Measurements from ENCODE around the gene PPP1R11. TPM values are rescaled to one million over a fixed set of nuclear protein-coding genes. Genes with fewer than 3 reads are reported as not detected.

Gene PPP1R11
- total RNA-seq, 1 donor from 2014 or later, result 39.3 TPM

GRCh38 chr6:30043744-30044143 is 23.3 kb upstream of the PPP1R11 start:
- no peak for DNase-seq (ENCODE audit: low spot score)
- Mint-ChIP-seq H3K27me3 (ENCODE audit: unreplicated experiment) (no peaks in the 10 kb centered on the region), H3K9me3 (ENCODE audit: unreplicated experiment) (no peaks in the 10 kb centered on the region), H3K4me1 (ENCODE audit: unreplicated experiment) (peaks cover 6% of the 10 kb centered on the region), H3K4me3 (ENCODE audit: unreplicated experiment) (no peak overlapping the region), H3K27ac (ENCODE audit: unreplicated experiment) (no peak overlapping the region), H3K36me3 (ENCODE audit: low read depth, unreplicated experiment) (no peaks in the 10 kb centered on the region)
- TF ChIP-seq, protein P1, sequence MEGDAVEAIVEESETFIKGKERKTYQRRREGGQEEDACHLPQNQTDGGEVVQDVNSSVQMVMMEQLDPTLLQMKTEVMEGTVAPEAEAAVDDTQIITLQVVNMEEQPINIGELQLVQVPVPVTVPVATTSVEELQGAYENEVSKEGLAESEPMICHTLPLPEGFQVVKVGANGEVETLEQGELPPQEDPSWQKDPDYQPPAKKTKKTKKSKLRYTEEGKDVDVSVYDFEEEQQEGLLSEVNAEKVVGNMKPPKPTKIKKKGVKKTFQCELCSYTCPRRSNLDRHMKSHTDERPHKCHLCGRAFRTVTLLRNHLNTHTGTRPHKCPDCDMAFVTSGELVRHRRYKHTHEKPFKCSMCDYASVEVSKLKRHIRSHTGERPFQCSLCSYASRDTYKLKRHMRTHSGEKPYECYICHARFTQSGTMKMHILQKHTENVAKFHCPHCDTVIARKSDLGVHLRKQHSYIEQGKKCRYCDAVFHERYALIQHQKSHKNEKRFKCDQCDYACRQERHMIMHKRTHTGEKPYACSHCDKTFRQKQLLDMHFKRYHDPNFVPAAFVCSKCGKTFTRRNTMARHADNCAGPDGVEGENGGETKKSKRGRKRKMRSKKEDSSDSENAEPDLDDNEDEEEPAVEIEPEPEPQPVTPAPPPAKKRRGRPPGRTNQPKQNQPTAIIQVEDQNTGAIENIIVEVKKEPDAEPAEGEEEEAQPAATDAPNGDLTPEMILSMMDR (IDR thresholded peaks at IDR 0.05; ENCODE audit: unreplicated experiment), result no peak

DNA sequence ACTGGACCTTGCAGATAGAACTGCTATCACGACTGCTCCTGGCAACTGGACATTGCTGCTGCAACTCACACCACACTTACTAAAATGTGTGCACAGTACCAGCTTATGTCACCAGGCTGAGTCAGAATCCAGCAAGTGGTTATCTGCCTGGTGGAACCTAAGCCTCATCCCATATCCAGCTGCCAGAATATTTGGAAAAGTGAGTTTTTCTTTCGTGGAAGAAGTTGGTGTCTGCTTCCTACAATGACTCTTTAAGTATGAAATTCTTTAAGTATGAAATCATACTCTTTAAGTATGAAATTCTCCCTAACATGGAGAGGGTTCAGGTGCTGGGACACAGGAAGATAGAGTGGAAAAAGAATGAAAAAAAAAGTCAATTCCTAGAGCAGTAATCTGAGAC is 22.4 kb upstream of the PPP1R11 start:
- no peaks in the 10 kb centered on the region for H3K27me3 Mint-ChIP-seq (ENCODE audit: unreplicated experiment)
- DNase-seq (ENCODE audit: low spot score), result no peak
- H3K9me3 Mint-ChIP-seq (ENCODE audit: unreplicated experiment), result no peaks in the 10 kb centered on the region
- TF ChIP-seq, protein P1 (IDR thresholded peaks at IDR 0.05; ENCODE audit: unreplicated experiment), result no peak
- H3K36me3 Mint-ChIP-seq (ENCODE audit: low read depth, unreplicated experiment), result no peaks in the 10 kb centered on the region
- H3K4me1 Mint-ChIP-seq (ENCODE audit: unreplicated experiment), result peaks cover 6% of the 10 kb centered on the region
- no peak overlapping the region for H3K27ac Mint-ChIP-seq (ENCODE audit: unreplicated experiment)
- H3K4me3 Mint-ChIP-seq (ENCODE audit: unreplicated experiment), result no peak overlapping the region

GRCh38 chr6:30047220-30047619 is 19.8 kb upstream of the PPP1R11 start:
- Mint-ChIP-seq H3K4me1 (ENCODE audit: unreplicated experiment) (peaks cover 6% of the 10 kb centered on the region), H3K36me3 (ENCODE audit: low read depth, unreplicated experiment) (no peaks in the 10 kb centered on the region), H3K27me3 (ENCODE audit: unreplicated experiment) (no peaks in the 10 kb centered on the region), H3K4me3 (ENCODE audit: unreplicated experiment) (no peak overlapping the region), H3K9me3 (ENCODE audit: unreplicated experiment) (no peaks in the 10 kb centered on the region), H3K27ac (ENCODE audit: unreplicated experiment) (no peak overlapping the region)
- DNase-seq (ENCODE audit: low spot score), result no peak
- TF ChIP-seq, protein P1 (IDR thresholded peaks at IDR 0.05; ENCODE audit: unreplicated experiment), result no peak

DNA sequence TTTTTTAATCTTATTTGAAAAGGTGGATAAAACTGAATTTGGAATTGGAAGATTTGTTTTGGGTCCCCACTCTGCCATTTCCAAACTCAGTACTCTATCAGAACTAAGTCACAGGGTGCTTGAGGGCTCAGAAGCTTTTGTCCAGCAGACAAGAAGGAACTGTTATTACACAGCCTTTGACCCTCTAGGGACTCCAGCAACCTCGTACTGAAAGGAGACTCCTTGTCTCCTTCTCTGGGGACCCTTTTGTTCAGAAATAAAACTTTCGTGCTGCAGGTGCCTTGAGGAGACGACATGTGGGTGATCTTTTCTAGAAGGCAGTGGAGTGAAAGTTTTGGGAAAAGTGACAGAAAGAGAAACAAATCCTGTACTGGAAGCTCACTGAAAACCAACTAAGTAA is 13.3 kb upstream of the PPP1R11 start:
- H3K4me1 Mint-ChIP-seq (ENCODE audit: unreplicated experiment), result no peaks in the 10 kb centered on the region
- TF ChIP-seq, protein P1 (IDR thresholded peaks at IDR 0.05; ENCODE audit: unreplicated experiment), result no peak
- no peaks in the 10 kb centered on the region for H3K27me3 Mint-ChIP-seq (ENCODE audit: unreplicated experiment)
- no peak overlapping the region for H3K4me3 Mint-ChIP-seq (ENCODE audit: unreplicated experiment)
- DNase-seq (ENCODE audit: low spot score), result no peak
- H3K36me3 Mint-ChIP-seq (ENCODE audit: low read depth, unreplicated experiment), result no peaks in the 10 kb centered on the region
- H3K9me3 Mint-ChIP-seq (ENCODE audit: unreplicated experiment), result no peaks in the 10 kb centered on the region
- no peak overlapping the region for H3K27ac Mint-ChIP-seq (ENCODE audit: unreplicated experiment)

- no peak overlapping the region for H3K4me3 Mint-ChIP-seq (ENCODE audit: unreplicated experiment)
- H3K4me1 Mint-ChIP-seq (ENCODE audit: unreplicated experiment), result peaks cover 5% of the 10 kb centered on the region
- no peak for DNase-seq (ENCODE audit: low spot score)
- no peaks in the 10 kb centered on the region for H3K36me3 Mint-ChIP-seq (ENCODE audit: low read depth, unreplicated experiment)
- no peaks in the 10 kb centered on the region for H3K9me3 Mint-ChIP-seq (ENCODE audit: unreplicated experiment)
- H3K27me3 Mint-ChIP-seq (ENCODE audit: unreplicated experiment), result no peaks in the 10 kb centered on the region
- no peak overlapping the region for H3K27ac Mint-ChIP-seq (ENCODE audit: unreplicated experiment)
- TF ChIP-seq, protein P1 (IDR thresholded peaks at IDR 0.05; ENCODE audit: unreplicated experiment), result no peak
These were observed 11.5 kb upstream of the PPP1R11 start for GRCh38 chr6:30055513-30055912.
